MCF 10A (cell line): ENCODE results near the gene G6PD. TPM values are rescaled to one million over a fixed set of nuclear protein-coding genes. Genes with fewer than 3 reads are reported as not detected.

Experiments used
- BruUV-seq: library from RNA; stranded (reverse); fragments of 400-500 nt; replicated peaks from 2 replicates; lab custom pipeline; 2021; lab: Mats Ljungman, UMichigan
- CTCF ChIA-PET: fragments of 300-600 bp; sonication (Branson Sonifier 250); formaldehyde crosslinking; extraction: SDS; loops from one replicate; lab custom pipeline; 2021; ENCODE audit warnings: antibody characterized with exemption, inconsistent platforms; lab: Yijun Ruan, JAX
- POLR2A ChIA-PET: fragments of 300-600, 350-650 bp; sonication (Branson Sonifier 250); formaldehyde crosslinking; extraction: SDS; loops from one replicate; lab custom pipeline; 2020; ENCODE audit warnings: antibody characterized with exemption, inconsistent platforms; lab: Yijun Ruan, JAX
- DNase-seq: peaks from one replicate; pipeline ENCODE4 v3.0.0-alpha.2; 2018; ENCODE audit not compliant: unreplicated experiment
- H3K27ac Mint-ChIP-seq: one replicate; pipeline ENCODE4 v1.8.0; 2022; ENCODE audit warnings: mild to moderate bottlenecking, low read depth, mixed read lengths; ENCODE audit not compliant: unreplicated experiment
- H3K27me3 Mint-ChIP-seq: one replicate; pipeline ENCODE4 v1.8.0; 2022; ENCODE audit warnings: mixed read lengths; ENCODE audit not compliant: insufficient read depth, unreplicated experiment
- H3K36me3 Mint-ChIP-seq: one replicate; pipeline ENCODE4 v1.8.0; 2022; ENCODE audit warnings: mild to moderate bottlenecking, moderate library complexity, mixed read lengths; ENCODE audit not compliant: insufficient read depth, unreplicated experiment
- H3K4me1 Mint-ChIP-seq: one replicate; pipeline ENCODE4 v1.8.0; 2022; ENCODE audit warnings: mixed read lengths; ENCODE audit not compliant: insufficient read depth, unreplicated experiment
- H3K4me3 Mint-ChIP-seq: one replicate; pipeline ENCODE4 v1.8.0; 2022; ENCODE audit warnings: mild to moderate bottlenecking, moderate library complexity, mixed read lengths; ENCODE audit not compliant: unreplicated experiment
- H3K9me3 Mint-ChIP-seq: one replicate; pipeline ENCODE4 v1.8.0; 2022; ENCODE audit warnings: mixed read lengths; ENCODE audit not compliant: unreplicated experiment
- CTCF ChIP-seq: fragments of 200-600 bp; IDR thresholded peaks from one replicate; pipeline ENCODE4 v1.8.0; 2022; ENCODE audit warnings: antibody characterized with exemption, mild to moderate bottlenecking; ENCODE audit not compliant: unreplicated experiment
- intact Hi-C: fragments of 100-400 bp; cut with micrococcal nuclease; formaldehyde crosslinking; loops from 2 replicates; pipeline ENCODE4 v1.14.1; 2022
- total RNA-seq: library from RNA; stranded (reverse); gene quantifications from 2 replicates; pipeline ENCODE4 v1.2.3, GENCODE V29; 2022

The G6PD gene
- total RNA-seq, 1 experiment from 2014 or later: 49.5 TPM

GRCh38 chrX:154489182-154489581 is 57.5 kb downstream of the G6PD start:
- peaks cover 1% of the 10 kb centered on the region for H3K27me3 Mint-ChIP-seq
- ChIA-PET POLR2A (interaction anchor here (0.6 to 3.2 kb wide), 12 partner anchors 10 to 476 kb away, joined by 3 to 48 read pairs (median 8); partner anchors contain the start of genes ATP6AP1, FAM3A, PLXNA3 and RPL10), CTCF (interaction anchor here (0.5 to 1.9 kb wide), 4 partner anchors 26 to 116 kb away, joined by 3 to 9 read pairs (median 3); no protein-coding TSS in a partner anchor)
- intact Hi-C loops: no loop called here
- TF ChIP-seq CTCF: no peak
- peaks cover 17% of the 10 kb centered on the region for H3K36me3 Mint-ChIP-seq
- peak overlapping the region; percentile 76 for H3K4me3 Mint-ChIP-seq
- BruUV-seq: no TSS peak
- no peaks in the 10 kb centered on the region for H3K9me3 Mint-ChIP-seq
- H3K4me1 Mint-ChIP-seq: no peaks in the 10 kb centered on the region
- peak overlapping the region; percentile 83 for H3K27ac Mint-ChIP-seq
- DNase-seq: no peak

GRCh38 chrX:154488336-154489075 is 58.1 kb downstream of the G6PD start:
- POLR2A ChIA-PET: interaction anchor here (0.6 to 3.2 kb wide), 4 partner anchors 11 to 246 kb away, joined by 3 to 48 read pairs (median 8); partner anchors contain the start of genes FAM3A and RPL10
- BruUV-seq: no TSS peak
- no peak for DNase-seq
- CTCF ChIA-PET: interaction anchor here (0.5 to 1.9 kb wide), 4 partner anchors 11 to 115 kb away, joined by 3 to 9 read pairs (median 4); no protein-coding TSS in a partner anchor
- no peak for TF ChIP-seq CTCF
- H3K4me1 Mint-ChIP-seq: no peaks in the 10 kb centered on the region
- no peak overlapping the region for H3K27ac Mint-ChIP-seq
- H3K36me3 Mint-ChIP-seq: peaks cover 18% of the 10 kb centered on the region
- no peaks in the 10 kb centered on the region for H3K9me3 Mint-ChIP-seq
- intact Hi-C loops: no loop called here
- peak overlapping the region; percentile 38 for H3K4me3 Mint-ChIP-seq
- H3K27me3 Mint-ChIP-seq: peaks cover 4% of the 10 kb centered on the region

GRCh38 chrX:154487518-154488290 is 58.9 kb downstream of the G6PD start:
- peaks cover 18% of the 10 kb centered on the region for H3K36me3 Mint-ChIP-seq

More at GRCh38 chrX:154487518-154488290, 58.9 kb downstream of the G6PD start:
- intact Hi-C loops: no loop called here
- no peak for TF ChIP-seq CTCF
- H3K9me3 Mint-ChIP-seq: no peaks in the 10 kb centered on the region
- ChIA-PET CTCF (interaction anchor here (0.6 to 1.2 kb wide), 5 partner anchors 11 to 872 kb away, joined by 3 to 4 read pairs (median 3); no protein-coding TSS in a partner anchor), POLR2A (interaction anchor here (0.6 to 3.5 kb wide), 5 partner anchors 30 to 334 kb away, joined by 3 to 13 read pairs (median 6); partner anchors contain the start of gene RPL10)
- H3K27ac Mint-ChIP-seq: no peak overlapping the region
- no TSS peak for BruUV-seq
- H3K27me3 Mint-ChIP-seq: peaks cover 12% of the 10 kb centered on the region
- DNase-seq: no peak
- H3K4me3 Mint-ChIP-seq: peak overlapping the region; percentile 65
- H3K4me1 Mint-ChIP-seq: peaks cover under 1% of the 10 kb centered on the region
